NOMO-1 treated with DMSO at 0.1 percent for 48 hours (cell line): ENCODE measurements around the gene DLG2.

Experiments used
- DNase-seq: peaks from one replicate; lab custom pipeline; 2025; ENCODE audit not compliant: unreplicated experiment; lab: John Stamatoyannopoulos, UW

DLG2 gene

DNA sequence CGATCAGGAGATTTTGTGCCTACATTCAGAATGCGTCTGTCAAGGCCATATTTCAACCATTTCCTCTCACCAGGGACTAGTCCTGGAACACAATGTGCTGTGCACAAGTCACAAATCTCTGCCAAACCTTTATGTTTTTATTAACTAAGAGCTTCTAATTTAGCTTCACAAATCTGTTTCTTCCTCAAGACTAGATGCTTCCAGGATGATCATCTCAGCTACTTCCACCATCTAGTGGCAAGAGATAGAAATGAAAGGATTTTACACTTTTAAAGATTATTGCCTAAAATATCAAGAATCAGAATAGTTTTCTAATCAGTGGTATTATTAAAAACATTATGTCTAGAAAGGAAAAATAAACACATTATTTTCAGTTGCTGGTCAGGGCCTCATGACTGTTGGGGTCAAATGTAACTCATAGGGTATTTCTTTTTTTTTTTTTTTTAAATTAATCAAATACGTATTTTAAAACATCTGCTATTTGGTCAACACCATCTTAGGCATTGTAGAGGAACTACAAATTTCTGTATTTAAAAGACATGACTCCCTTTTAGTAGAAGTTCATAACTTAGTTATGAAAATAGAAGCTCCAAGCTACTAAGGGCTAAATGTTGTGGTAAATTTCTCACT lies 1102.6 kb downstream of the DLG2 start:
- DNase-seq = peak; percentile 33

DNA sequence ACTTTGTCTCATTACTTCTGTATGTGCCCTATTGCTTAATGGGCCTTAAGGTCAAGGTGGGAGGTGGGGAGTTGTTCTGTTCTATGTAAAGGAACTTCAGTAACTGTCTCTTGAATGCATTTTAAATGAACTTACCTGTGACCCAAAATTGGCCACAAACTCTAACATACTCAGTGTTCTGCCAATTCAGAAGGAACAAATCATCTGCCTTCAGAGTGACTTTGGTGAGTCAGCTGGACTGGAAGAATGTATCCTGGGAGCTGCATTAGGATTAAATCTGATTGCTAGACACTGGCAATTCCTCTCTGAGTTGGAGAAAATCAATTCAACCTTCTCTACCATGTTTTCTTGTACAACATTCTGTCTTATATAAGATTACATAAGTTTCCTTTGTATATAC lies 1104.8 kb downstream of the DLG2 start:
- DNase-seq = no peak

DNA sequence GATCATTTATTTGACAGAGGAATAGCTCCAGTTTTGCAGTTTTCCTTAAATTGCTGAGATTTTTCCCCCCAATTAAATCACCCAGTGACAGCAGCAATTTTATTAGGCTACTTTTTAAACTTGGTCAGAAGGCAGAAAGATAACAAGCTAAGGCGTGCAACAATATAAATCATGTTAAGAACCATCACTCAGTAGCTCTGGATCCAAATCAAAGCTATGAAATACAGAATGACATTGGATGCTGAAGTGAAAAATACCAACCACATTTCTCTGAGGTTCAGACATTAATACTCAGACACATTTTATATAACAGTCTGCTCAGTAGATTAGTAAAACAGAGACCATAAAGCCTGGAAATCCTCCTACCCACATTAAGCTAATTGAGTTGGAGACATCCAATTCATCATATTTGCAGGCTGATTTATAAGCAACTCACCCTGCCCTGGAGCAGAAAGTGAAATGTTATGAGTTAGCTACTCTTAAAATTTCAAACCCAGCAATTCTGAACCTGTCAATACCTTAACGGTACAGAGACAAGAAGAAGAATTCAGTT lies 1108.4 kb downstream of the DLG2 start:
- DNase-seq = no peak

DNA sequence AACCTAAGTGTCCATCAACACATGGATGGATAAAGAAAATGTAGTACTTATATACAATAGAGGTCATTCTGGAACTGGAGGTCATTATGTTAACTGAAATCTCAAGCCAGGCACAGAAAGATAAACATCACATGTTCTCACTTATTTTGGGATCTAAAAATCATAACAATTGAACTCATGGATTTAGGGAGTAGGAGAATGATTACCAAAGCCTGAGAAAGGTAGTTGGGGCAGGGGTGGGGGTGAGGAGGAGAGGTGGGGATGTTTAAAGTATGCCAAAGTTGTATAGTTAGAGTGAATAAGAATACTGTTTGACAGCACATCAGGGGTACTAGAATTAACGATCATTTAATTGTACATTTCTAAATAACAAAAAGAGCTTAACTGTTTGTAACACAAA lies 1112.7 kb downstream of the DLG2 start:
- DNase-seq = no peak

DNA sequence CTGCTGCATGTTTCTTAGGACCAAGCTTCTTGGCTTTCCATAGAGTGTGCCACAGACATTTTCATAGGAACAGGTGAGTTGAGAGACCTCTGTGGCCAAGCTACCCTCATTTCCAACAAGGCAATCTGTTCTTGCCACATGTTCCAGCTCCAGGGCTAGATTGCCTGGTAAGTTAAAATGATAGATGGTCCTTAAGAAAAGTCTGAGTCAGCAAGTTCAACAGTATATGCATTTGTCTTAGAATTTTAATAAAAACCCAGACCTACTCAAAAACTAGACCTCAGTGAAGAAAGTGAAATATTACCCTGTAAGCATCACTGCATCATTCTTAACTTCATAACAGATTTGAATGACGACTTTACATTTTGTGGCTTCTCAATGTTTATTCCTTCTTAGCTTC lies 1123.6 kb downstream of the DLG2 start:
- no peak for DNase-seq

DNA sequence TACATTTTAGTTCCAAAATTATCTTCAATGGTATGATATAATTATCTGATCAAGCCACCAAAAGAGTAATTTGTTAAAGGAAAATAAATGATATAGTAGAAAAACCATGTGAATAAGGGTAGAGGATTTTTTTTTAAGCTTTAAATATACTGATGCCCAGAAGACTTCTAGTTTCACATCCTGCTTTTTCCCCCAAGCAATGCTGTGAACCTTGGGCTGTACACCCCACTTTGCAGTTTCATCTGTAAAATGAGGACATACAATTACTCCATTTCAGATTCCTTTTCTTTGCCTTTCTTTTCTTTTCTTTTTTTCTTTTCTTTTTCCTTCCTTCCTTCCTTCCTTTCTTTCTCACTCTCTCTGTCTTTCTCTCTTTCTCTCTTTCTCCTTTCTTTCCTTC lies 1125.4 kb downstream of the DLG2 start:
- DNase-seq = peak; percentile 67

DNA sequence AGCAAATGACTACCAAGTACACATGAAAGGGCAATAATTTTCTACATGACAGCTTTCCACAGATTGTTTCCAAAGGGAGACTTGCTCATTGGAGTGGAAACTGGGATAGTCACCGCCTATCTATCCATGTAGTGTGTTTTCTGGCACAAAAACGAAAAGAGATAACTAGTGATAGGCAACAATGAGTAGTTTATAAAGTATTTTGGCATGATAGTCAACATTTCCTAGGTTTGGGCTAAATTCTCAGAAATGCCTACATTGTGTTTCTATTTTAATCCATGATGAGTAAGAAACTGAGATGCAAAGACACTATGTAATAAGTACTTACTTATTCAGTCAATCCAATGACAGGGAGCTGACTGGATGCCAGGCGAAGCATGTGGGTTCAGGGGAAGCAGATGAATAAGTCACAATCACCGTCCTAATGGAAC lies 1129.1 kb downstream of the DLG2 start:
- no peak for DNase-seq

DNA sequence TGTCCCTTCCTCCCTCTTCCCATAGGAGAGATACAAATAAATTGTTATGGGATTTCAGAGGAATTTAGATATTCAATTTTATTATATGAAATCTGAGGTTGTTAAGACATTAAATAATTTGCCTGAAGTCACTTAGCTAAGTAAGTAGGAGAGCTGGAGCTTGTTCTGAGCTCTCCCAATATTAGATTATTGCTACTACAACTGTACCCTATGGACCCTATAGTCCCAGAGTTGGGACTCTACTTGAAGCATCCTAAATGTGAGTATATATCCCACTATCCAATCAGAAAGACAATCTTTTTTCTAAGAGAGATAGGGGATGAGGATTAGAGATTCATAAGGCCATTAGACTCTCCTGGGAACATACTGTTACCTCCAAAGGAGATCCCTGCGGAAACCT lies 1130.0 kb downstream of the DLG2 start:
- DNase-seq = no peak

DNA sequence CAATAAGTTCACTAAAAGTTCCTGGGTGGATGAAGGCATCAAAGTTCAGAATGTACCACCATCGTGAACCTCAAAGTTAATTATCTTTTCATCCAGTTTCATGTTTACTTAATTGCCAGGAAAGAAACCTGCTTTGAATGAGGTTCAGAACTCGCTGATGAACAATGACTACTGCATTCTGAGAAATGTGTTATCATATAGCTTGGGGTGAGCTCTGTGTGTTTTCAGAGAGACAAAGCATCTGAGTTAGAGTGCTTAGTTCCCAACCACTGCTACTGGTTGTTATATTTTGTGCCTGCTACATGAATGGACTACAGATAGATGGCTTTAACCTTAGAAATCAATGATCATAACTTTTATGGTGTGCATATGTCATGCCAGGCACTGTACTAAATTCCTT lies 1131.0 kb downstream of the DLG2 start:
- DNase-seq = no peak

DNA sequence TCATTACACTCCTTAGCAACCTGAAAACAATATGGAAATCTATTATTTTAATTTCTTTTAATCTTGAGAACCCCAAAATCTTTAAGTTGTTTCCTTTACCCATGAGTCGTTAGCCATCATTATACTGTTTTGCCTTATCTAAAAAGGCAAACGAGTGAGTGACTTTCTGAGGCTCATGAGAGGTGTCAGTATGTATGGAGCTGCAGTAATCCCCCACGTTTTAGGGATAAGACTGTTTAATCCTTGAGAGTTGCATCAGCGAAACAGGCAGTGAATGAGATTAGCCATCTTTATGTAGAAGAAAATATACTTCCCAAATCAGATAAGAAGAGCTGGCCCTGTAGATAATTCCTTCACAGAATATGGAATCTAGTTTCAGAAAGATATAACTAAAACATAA lies 1147.0 kb downstream of the DLG2 start:
- no peak for DNase-seq

DNA sequence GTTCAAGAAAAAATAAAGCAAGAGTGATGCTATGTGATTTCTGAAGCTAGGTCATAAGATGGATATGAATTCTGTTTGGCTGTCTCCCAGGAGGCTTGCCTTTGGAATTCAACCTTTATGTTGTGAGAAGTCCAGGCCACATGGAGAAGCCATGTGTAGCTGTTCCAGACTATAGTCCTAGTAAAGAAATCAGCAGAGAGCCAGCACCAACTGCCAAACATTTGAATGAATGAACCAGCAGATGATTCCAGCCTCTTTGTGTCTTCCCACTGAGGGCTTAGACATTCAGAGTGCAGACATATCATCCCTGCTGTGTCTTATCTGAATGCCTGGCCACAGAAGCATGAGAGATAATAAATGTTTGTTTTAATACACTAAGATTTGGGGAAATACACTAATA lies 1150.6 kb downstream of the DLG2 start:
- DNase-seq = no peak

DNA sequence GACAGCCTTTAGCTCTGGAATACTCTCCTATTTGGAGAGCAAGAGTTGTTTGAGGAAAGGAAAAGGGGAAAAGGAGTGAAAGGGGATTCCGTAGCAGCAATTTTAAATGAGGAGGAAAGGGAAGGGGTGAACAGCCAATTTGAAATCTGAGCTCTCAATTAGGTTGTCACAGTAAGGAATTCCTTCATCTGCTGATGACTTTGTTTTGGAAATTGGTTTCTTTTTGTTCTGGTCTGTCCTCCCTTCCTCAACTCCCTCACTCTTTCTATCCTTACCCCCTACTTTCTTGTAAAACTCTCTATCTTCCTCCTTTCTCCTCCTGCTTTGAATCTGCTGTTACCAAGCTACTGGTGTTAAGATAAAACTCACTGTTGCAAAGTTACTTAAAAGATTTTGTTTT lies 1155.6 kb downstream of the DLG2 start:
- DNase-seq = no peak

DNA sequence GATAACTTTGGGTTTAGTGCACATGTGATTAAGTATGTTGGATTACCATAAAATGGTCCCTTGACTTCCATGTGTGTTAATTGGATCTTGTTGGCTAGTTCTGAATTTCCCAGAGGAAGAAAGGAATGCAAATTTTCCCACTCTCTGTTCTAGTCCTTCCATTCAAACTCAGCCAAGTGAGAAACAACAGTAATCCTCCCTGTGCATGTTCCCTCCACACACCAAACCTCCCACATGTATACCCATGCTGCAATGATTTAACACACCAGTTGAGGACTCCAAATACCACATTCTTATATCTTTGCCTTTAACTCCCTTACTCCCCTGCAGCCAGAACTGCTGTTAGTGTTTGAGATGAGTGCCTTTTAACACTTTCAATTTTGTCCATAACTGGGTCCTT lies 1158.9 kb downstream of the DLG2 start:
- no peak for DNase-seq

DNA sequence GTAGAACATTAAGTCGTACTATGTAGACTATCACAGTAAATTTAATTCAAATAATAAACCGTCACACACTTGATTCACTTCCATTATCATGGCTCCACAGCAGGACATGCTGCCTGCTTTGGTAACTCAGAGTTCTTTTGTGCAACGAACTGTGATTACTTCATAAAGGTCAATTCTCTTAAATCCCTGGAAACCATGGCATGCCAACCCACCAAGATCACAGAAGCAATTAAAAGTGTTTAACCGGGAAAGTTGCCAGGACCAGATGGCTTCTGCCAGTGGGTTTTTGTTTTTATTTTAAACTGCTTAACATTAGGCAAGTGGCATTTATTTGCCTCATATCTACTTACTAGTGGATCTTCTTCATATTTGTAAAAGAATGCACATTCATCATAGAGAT lies 1162.1 kb downstream of the DLG2 start:
- DNase-seq = no peak

DNA sequence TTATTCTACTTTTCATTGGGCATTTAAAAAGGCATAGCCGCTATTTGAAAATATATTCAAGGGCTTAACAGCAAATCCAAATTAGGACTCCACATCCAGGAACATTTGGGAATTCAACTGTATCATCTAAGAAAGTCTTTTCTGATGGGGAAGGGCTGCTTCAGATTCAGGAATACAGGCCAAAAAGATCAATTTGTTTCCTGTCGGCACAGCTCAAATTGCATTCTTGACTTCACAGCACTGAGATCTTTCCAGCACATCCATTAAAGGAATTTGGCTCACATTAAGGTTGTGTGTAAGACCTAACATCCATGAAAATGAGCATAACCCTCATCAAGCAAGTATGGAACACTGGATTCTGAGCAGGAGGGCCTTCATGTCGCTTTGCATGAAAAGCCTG lies 1171.5 kb downstream of the DLG2 start:
- DNase-seq = no peak

DNA sequence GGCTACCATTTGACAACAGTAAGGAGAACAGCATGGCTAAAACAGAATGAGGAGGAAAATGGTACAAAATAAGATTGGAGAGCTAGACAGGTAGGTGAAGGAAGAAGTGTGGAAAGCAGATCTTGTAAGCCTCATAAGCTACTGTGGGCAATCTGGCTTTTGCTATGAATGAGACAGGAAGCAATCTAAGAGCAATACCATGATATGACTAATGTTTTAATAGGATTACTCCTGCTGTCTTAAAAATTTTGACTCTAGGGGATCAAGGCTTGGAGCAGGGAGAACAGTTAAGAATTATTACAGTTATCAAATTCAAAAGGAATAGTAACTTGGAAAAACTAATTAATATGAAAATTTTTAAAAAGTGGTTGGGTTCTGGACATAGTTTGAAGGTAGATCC lies 1174.9 kb downstream of the DLG2 start:
- no peak for DNase-seq

DNA sequence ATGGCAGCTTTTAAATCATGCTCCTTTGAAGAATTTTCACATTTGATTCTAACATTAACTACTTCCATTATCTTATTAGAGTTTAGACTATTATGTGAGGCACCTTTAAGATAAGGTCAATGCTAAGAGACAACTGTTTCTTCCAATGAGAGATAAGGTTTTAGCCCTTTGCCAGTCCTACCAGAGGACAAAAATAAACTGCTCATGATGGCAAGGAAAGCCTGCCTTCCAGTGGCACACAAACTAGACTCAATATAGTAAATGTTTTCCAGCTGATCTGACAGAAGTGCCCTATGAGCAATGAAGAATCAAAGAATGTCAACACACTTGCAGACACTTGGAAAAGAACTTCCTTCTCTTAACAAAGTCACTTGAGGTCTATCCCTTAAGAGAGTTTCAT lies 1188.6 kb downstream of the DLG2 start:
- no peak for DNase-seq

DNA sequence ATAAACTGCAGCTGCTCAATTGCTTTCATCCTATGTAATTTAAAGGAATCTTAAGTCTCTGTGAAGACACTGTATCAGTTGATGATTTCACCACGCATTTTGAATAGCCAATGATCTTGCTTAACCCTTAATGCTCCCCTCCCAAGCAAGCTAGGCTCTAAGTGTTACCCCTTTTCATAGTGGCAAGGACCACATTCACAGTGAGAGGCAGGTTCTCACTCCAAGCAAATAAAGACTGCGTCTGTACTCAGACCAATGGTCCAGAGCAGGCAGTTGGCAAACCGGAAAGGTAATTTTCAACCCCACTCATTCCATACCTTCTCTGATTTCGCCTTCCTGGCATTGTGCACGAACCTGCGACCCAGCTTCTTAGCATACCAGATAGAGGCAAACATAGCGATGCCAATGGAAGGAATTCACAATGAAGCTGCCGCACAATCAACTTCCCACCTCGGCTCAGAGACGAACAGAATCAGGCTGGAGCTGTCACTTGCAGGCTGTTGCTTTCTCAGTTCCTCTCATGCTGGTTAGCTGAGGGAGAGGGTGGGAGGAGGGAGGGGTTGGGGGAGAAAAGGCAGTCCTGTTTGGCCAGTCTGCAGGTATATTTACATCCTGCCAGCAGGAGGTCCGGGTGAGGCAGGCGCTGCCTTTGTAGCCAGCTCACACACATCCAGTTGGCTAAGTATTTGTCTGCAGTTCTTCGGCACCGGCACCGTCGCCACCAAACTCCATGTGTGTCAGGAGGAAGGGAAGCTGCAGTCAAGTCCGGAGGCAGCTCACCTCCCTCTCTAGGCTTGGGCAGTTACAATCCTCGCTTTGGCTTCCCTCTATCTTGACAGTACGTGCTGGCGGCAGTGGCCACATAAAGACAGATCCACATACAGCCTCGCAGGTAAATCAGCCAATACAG lies 1189.8 kb downstream of the DLG2 start:
- peak; percentile 45 for DNase-seq

DNA sequence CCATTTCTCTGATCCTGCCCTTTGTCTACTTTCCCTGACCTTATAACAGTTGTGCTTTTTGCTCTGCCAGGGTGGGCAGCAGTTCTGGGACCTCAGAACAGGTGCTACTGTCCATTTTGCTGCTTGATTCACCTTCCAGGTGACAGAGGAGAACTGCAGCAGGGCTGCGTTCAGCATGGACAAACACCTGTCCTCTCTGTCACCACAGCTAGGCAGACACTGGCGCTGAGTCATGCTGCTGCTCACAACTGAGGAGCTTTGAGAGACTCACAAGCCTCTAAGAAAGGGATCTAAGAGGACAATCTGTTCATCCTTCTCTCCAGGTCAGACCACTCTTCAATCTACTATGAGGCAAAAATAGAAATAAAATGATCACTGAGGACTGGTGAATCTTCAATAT lies 1196.5 kb downstream of the DLG2 start:
- no peak for DNase-seq

DNA sequence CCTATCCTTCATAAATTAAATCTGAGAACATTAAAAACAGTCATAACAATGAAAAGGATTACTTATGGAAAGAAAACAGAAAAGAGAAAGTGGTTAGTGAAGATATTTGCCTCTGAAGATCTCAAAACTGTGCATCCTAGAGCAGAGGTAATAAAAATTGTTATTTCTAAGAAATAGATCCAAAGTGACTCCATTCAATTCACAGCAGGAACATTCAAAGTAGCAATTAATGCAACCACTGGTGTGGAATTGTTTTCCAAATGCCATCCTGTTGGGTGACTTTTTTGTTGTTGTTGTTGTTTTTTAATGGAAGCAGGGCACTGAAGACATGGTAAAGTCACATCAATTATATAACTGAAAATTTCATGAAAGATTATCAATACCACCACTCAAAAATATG lies 1201.5 kb downstream of the DLG2 start:
- no peak for DNase-seq

DNA sequence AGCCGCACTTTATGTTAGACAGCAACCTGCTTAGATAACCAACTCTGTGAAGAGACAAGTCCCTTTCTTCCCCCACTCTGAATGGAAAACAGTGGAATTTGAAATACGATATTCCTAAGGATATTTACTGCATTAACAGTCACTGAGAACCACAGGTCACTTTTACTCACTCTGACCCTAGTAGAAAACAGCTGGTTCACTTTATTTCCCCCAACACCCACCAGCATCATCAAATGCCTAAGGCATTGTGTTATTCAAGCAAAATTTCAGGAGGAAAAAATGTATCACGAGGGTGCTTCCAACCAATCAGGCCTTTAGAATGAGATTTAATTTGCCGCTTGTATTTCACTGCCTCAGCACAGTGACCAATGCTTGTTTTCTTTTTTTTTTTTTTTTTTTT lies 1206.9 kb downstream of the DLG2 start:
- DNase-seq = no peak

DNA sequence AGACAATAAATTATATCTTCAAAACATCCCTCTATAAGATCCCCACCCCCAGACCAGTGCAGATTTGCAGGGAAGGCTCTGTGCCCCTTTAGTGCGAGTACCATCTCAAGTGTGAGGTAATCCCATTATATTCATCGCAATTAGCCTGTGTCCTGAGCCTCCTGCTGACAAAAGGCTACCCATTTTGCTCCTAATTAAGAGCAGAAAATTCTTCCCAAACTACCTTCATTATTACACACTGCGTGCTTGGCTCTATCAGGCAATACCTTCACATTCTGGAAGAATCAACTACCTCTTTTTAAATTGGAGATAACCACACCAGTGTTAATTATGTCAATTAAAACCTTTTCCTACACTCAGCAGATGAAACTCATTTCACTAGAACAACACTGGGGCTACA lies 1207.5 kb downstream of the DLG2 start:
- DNase-seq = no peak
